Smooth muscle cell (in vitro differentiated cells): Measurements from ENCODE around the gene ST7. TPM values are rescaled to one million over a fixed set of nuclear protein-coding genes. Genes with fewer than 3 reads are reported as not detected.

Experiments used
- DNase-seq: peaks from one replicate; lab custom pipeline; 2025; ENCODE audit not compliant: unreplicated experiment; lab: John Stamatoyannopoulos, UW
- H2AFZ ChIP-seq: fragments of 200-600 bp; sonication (generic); 2 replicates; pipeline ENCODE4 v1.6.0; 2016; ENCODE audit warnings: antibody characterized with exemption, low read depth, mild to moderate bottlenecking
- H3F3A ChIP-seq: fragments of 200-600 bp; sonication (generic); 2 replicates; pipeline ENCODE4 v1.6.0; 2017; ENCODE audit warnings: antibody characterized with exemption, low read depth
- H3K27ac ChIP-seq: fragments of 200-600 bp; sonication (generic); 2 replicates; pipeline ENCODE4 v1.5.1; 2016; ENCODE audit warnings: low read depth, mild to moderate bottlenecking
- H3K27me3 ChIP-seq: fragments of 200-600 bp; sonication (generic); 2 replicates; pipeline ENCODE4 v1.6.1; 2016; ENCODE audit warnings: low read depth, mild to moderate bottlenecking
- H3K36me3 ChIP-seq: fragments of 200-600 bp; sonication (generic); 2 replicates; pipeline ENCODE4 v1.5.1; 2016; ENCODE audit warnings: low read depth
- H3K4me1 ChIP-seq: fragments of 200-600 bp; sonication (generic); 2 replicates; pipeline ENCODE4 v1.5.1; 2016; ENCODE audit warnings: low read depth
- H3K4me2 ChIP-seq: fragments of 200-600 bp; sonication (generic); 2 replicates; pipeline ENCODE4 v1.6.0; 2016; ENCODE audit warnings: mild to moderate bottlenecking
- H3K4me3 ChIP-seq: fragments of 200-600 bp; sonication (generic); 2 replicates; pipeline ENCODE4 v1.5.1; 2016; ENCODE audit warnings: mild to moderate bottlenecking
- H3K79me2 ChIP-seq: fragments of 200-600 bp; sonication (generic); 2 replicates; pipeline ENCODE4 v1.6.0; 2016; ENCODE audit warnings: low read depth, mild to moderate bottlenecking
- H3K9ac ChIP-seq: fragments of 200-600 bp; sonication (generic); 2 replicates; pipeline ENCODE4 v1.6.0; 2016; ENCODE audit warnings: low read depth
- H3K9me3 ChIP-seq: fragments of 200-600 bp; sonication (generic); replicated peaks from 2 replicates; pipeline ENCODE4 v1.5.1; 2016; ENCODE audit warnings: low read depth
- H4K20me1 ChIP-seq: fragments of 200-600 bp; sonication (generic); 2 replicates; pipeline ENCODE4 v1.6.0; 2016; ENCODE audit warnings: low read depth
- CTCF ChIP-seq: fragments of 200-600 bp; sonication (generic); IDR thresholded peaks from 2 replicates; pipeline ENCODE4 v1.5.1; 2017; ENCODE audit warnings: borderline replicate concordance, mild to moderate bottlenecking, antibody characterized with exemption; ENCODE audit not compliant: insufficient read depth, poor library complexity, severe bottlenecking
- WGBS: methylation state at CpG from one replicate; pipeline ENCODE4 v1.1.7; 2016; ENCODE audit warnings: low lambda C conversion rate; 5-methylcytosine and 5-hydroxymethylcytosine counted together
- polyA plus RNA-seq: library from polyadenylated mRNA; unstranded; fragments of >200 nt; fragmentation: Nextera tagmentation; extraction: Ambion mirVana; gene quantifications from 2 replicates; pipeline ENCODE4 v1.2.1, GENCODE V29; 2016
- total RNA-seq: library from RNA; depleted of rRNA; stranded (reverse); fragments of >200 nt; gene quantifications from 2 replicates; pipeline ENCODE4 v1.2.3, GENCODE V29; 2014

ST7 gene
- total and polyA plus RNA-seq, 2 experiments from 2014 or later: 23.2 to 26.1 TPM

- Histone ChIP-seq H3K4me3 (no peak overlapping the region), H3K9me3 (no peaks in the 10 kb centered on the region), H3K27ac (peak overlapping the region; percentile 86), H3K4me1 (peaks cover 19% of the 10 kb centered on the region), H3K79me2 (peaks cover 7% of the 10 kb centered on the region), H3F3A (peaks cover 15% of the 10 kb centered on the region), H3K36me3 (no peaks in the 10 kb centered on the region), H3K4me2 (peak overlapping the region; percentile 71), H3K27me3 (no peaks in the 10 kb centered on the region), H4K20me1 (no peaks in the 10 kb centered on the region), H3K9ac (peak overlapping the region; percentile 22), H2AFZ (no peak overlapping the region)
- no peak for TF ChIP-seq CTCF
- DNase-seq: no peak
- 10% methylated on average over 6 of the region's 6 CpGs for WGBS
These were observed 264.1 kb downstream of the ST7 start for GRCh38 chr7:117217106-117218035.

- H3K79me2 ChIP-seq: peaks cover 7% of the 10 kb centered on the region
- DNase-seq: no peak
- no peak overlapping the region for H2AFZ ChIP-seq
- H3K4me2 ChIP-seq: peak overlapping the region; percentile 71
- TF ChIP-seq CTCF: no peak
- no peak overlapping the region for H3K4me3 ChIP-seq
- no peaks in the 10 kb centered on the region for H3K36me3 ChIP-seq
- 80% methylated on average over 4 of the region's 4 CpGs for WGBS
- peaks cover 15% of the 10 kb centered on the region for H3F3A ChIP-seq
- H3K27ac ChIP-seq: peak overlapping the region; percentile 86
- H3K9me3 ChIP-seq: no peaks in the 10 kb centered on the region
- peaks cover 16% of the 10 kb centered on the region for H3K4me1 ChIP-seq
- H3K9ac ChIP-seq: peak overlapping the region; percentile 21
- H3K27me3 ChIP-seq: no peaks in the 10 kb centered on the region
- H4K20me1 ChIP-seq: no peaks in the 10 kb centered on the region
These were observed 265.4 kb downstream of the ST7 start for GRCh38 chr7:117218700-117219099.

- Histone ChIP-seq H4K20me1 (no peaks in the 10 kb centered on the region), H3K4me3 (no peak overlapping the region), H3F3A (peaks cover 15% of the 10 kb centered on the region), H2AFZ (no peak overlapping the region), H3K4me1 (peaks cover 16% of the 10 kb centered on the region), H3K36me3 (no peaks in the 10 kb centered on the region), H3K27ac (peak overlapping the region; percentile 86), H3K9ac (peak overlapping the region; percentile 21), H3K79me2 (peaks cover 5% of the 10 kb centered on the region), H3K27me3 (no peaks in the 10 kb centered on the region), H3K9me3 (no peaks in the 10 kb centered on the region), H3K4me2 (peak overlapping the region; percentile 71)
- no peak for TF ChIP-seq CTCF
- WGBS: 57% methylated on average over 8 of the region's 8 CpGs
- DNase-seq: no peak
These were observed 266.2 kb downstream of the ST7 start for GRCh38 chr7:117219485-117219884.
